Lung (tissue), 12 donors: ENCODE results near the gene PGM1. TPM values are rescaled to one million over a fixed set of nuclear protein-coding genes. Genes with fewer than 3 reads are reported as not detected.

Experiments
- ATAC-seq: fragments of 200-7000 bp; cut with Tn5 transposase; one replicate; pipeline ENCODE4 v1.9.1; 2020; ENCODE audit warnings: moderate number of reproducible peaks; ENCODE audit not compliant: insufficient read depth, low FRiP score
- DNase-seq, 3 donors: peaks; one replicate each; pipeline ENCODE4 v3.0.0-alpha.2; 2013 to 2017
- H3K27ac ChIP-seq, 2 donors: one replicate each; pipeline ENCODE4 v1.5.1; 2013; ENCODE audit warnings: mild to moderate bottlenecking in 2 of 2, moderate library complexity in 2 of 2, control low read depth in 1 of 2, inconsistent platforms in 1 of 2, low read depth in 1 of 2, low read length in 1 of 2
- H3K27me3 ChIP-seq, 3 donors: one replicate each; pipeline ENCODE4 v1.5.1; 2013; ENCODE audit warnings: low read length in 2 of 3; ENCODE audit not compliant: control insufficient read depth in 3 of 3, insufficient read depth in 3 of 3
- H3K36me3 ChIP-seq, 4 donors: one replicate each; pipeline ENCODE4 v1.5.1; 2013; ENCODE audit warnings: low read length in 4 of 4, mild to moderate bottlenecking in 1 of 4, moderate library complexity in 1 of 4; ENCODE audit not compliant: control insufficient read depth in 4 of 4, insufficient read depth in 4 of 4
- H3K4me1 ChIP-seq, 5 donors: one replicate each; pipeline ENCODE4 v1.5.1; 2013; ENCODE audit warnings: low read length in 5 of 5, mild to moderate bottlenecking in 2 of 5, moderate library complexity in 1 of 5; ENCODE audit not compliant: control insufficient read depth in 5 of 5, insufficient read depth in 5 of 5
- H3K4me3 ChIP-seq: one replicate; pipeline ENCODE4 v1.5.1; 2013; ENCODE audit warnings: mild to moderate bottlenecking, control low read depth, moderate library complexity
- H3K9ac ChIP-seq, 2 donors: one replicate each; pipeline ENCODE4 v1.5.1; 2013; ENCODE audit warnings: low read length in 2 of 2, control low read depth in 1 of 2; ENCODE audit not compliant: insufficient read depth in 1 of 2
- H3K9me3 ChIP-seq, 4 donors: one replicate each; pipeline ENCODE4 v1.5.1; 2013; ENCODE audit warnings: low read length in 3 of 4, mild to moderate bottlenecking in 1 of 4, moderate library complexity in 1 of 4; ENCODE audit not compliant: control insufficient read depth in 4 of 4, insufficient read depth in 3 of 4
- CTCF ChIP-seq: IDR thresholded peaks from 2 replicates; pipeline ENCODE4 v1.5.1; 2012; ENCODE audit warnings: mild to moderate bottlenecking; ENCODE audit errors: control extremely low read depth, extremely low read depth
- WGBS, 2 donors: extraction: QIAGEN DNeasy Blood & Tissue Kit; methylation state at CpG; one replicate each; pipeline ENCODE4 v1.1.7; 2013; 5-methylcytosine and 5-hydroxymethylcytosine counted together
- polyA plus RNA-seq, 2 donors: library from polyadenylated mRNA; stranded (reverse); fragments of 200-250 nt; gene quantifications; one replicate each; pipeline ENCODE4 v1.2.1, GENCODE V29; 2013
- total RNA-seq, 2 donors: library from RNA; depleted of rRNA in 1 of 2; stranded (reverse); fragments of >200 nt in 1 of 2; gene quantifications; one replicate each; pipeline ENCODE4 v1.2.1, GENCODE V29; 2014 to 2021
- donor health status: control.
- donor health status: control.
- donor health status: Bipolar disorder and iron deficiency.
- donor health status: healthy.
- donor health status: DM: yes; HTN: yes; CAD: no.

PGM1 gene
- total and polyA plus RNA-seq, 4 donors, result 9.1 to 53.8 (median 34.8) TPM

- 94 to 96% methylated on average over 5 of the region's 5 CpGs for WGBS, 2 donors
- no peaks in the 10 kb centered on the region for H3K27me3 ChIP-seq
- no peak overlapping the region for H3K9ac ChIP-seq
- H3K27ac ChIP-seq, result no peak overlapping the region
- ATAC-seq (no peak), DNase-seq (no peak)
- no peaks in the 10 kb centered on the region for H3K9me3 ChIP-seq
- H3K36me3 ChIP-seq, result peaks cover 0 to 2% (median 0%) of the 10 kb centered on the region in 4 donors
- H3K4me1 ChIP-seq, result peaks cover 0 to 12% (median 3%) of the 10 kb centered on the region in 5 donors
- TF ChIP-seq CTCF, result no peak
- no peak overlapping the region for H3K4me3 ChIP-seq
These were observed 6.6 kb downstream of the PGM1 start for GRCh38 chr1:63599799-63600198.

- 71 to 82% methylated on average over 5 of the region's 5 CpGs for WGBS, 2 donors
- H3K4me1 ChIP-seq, result peaks cover 0 to 9% (median 3%) of the 10 kb centered on the region in 5 donors
- H3K4me3 ChIP-seq, result no peak overlapping the region
- no peak overlapping the region for H3K9ac ChIP-seq
- ATAC-seq (no peak), DNase-seq (no peak)
- no peak overlapping the region for H3K27ac ChIP-seq
- no peaks in the 10 kb centered on the region for H3K27me3 ChIP-seq
- no peak for TF ChIP-seq CTCF
- H3K9me3 ChIP-seq, result no peaks in the 10 kb centered on the region
- H3K36me3 ChIP-seq, result peaks cover 0 to 2% (median 0%) of the 10 kb centered on the region in 4 donors
These were observed 7.0 kb downstream of the PGM1 start for GRCh38 chr1:63600248-63600647.

GRCh38 chr1:63601061-63601460, 7.8 kb downstream of the PGM1 start:
- ATAC-seq (no peak), DNase-seq (no peak)
- no peak overlapping the region for H3K27ac ChIP-seq
- no peak overlapping the region for H3K4me3 ChIP-seq
- no peaks in the 10 kb centered on the region for H3K27me3 ChIP-seq
- no peak overlapping the region for H3K9ac ChIP-seq
- H3K9me3 ChIP-seq, result no peaks in the 10 kb centered on the region
- peaks cover 0 to 8% (median 3%) of the 10 kb centered on the region in 5 donors for H3K4me1 ChIP-seq
- peaks cover 0 to 2% (median 0%) of the 10 kb centered on the region in 4 donors for H3K36me3 ChIP-seq
- TF ChIP-seq CTCF, result no peak
- WGBS, 2 donors, result 50 to 75% methylated on average over 3 of the region's 3 CpGs

- no peak for TF ChIP-seq CTCF
- peaks cover 0 to 2% (median 0%) of the 10 kb centered on the region in 4 donors for H3K36me3 ChIP-seq
- no peaks in the 10 kb centered on the region for H3K9me3 ChIP-seq
- H3K27me3 ChIP-seq, result no peaks in the 10 kb centered on the region
- no peak for ATAC-seq
- H3K9ac ChIP-seq, result no peak overlapping the region
- no peak for DNase-seq
- H3K4me3 ChIP-seq, result no peak overlapping the region
- WGBS, 2 donors, result 89 to 90% methylated on average over 4 of the region's 4 CpGs
- no peak overlapping the region for H3K27ac ChIP-seq
- peaks cover 0 to 8% (median 3%) of the 10 kb centered on the region in 5 donors for H3K4me1 ChIP-seq
These were observed 8.3 kb downstream of the PGM1 start for GRCh38 chr1:63601463-63601862.
